Activated CD4-positive, alpha-beta T cell treated with anti-CD3 and anti-CD28 coated beads, Interleukin-2, amount 50 U/mL, for 24 hours (primary cell): ENCODE results near the gene RTTN.
"Not testable (repeated sequence)": the region's sequence is repeated elsewhere in the genome, so short reads cannot be mapped to it uniquely, and the experiment has no call there.

Source experiments
- DNase-seq, 2 donors: peaks; one replicate each; pipeline ENCODE4 v3.0.0-alpha.2; 2020; ENCODE audit warnings: low read depth in 1 of 2, low spot score in 1 of 2

The RTTN gene

DNA sequence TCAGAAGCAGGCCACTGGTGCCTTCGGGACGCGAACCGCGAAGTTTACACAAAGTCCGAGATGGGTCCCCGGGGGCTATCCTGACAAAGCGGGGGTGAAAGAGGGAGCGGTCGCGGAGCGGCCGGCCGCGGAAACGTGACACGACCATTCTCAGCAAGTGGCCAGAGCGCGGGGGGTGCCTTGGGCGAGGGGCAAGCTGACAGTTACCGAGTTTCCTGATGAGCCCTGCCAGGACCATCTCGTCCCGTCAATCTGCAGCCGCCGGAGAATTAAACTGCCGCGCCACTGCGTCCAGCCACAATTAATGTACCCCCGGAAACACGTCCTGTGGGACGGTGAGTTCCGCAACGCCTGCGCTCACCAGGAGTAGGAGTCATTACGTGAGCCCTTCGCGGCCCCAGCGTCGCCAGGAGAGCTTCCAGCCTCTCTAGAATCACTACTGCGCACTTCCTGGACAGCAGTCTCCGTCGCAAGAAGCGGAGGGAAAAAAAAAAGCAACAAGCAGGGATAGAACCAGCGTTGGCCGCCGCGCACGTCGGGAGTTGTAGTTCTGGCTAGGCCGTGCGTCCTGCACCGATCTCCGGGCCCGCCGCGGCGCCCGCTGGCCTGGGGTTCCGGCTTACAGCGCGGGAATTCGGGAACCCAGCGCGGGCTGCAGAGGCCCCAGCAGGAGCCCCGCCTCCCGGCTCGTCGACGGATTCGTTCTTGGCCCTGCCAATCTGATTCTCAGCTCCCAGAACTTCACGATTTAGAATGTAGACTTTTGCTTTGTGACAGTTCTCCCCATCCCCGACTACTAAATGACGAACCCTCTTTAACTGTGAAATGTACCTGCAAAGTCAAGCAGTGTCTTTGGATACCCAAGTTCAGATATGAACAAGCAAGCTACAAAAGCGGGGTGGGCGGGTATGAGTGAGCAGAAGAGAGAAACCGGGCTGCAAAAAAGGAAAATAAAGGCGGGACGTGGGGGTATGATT is at the start of gene RTTN:
Gene RTTN (minus strand): TSS at position 267 of the 977 bp plus-strand sequence. CDS start 29 bp downstream, at position 238.
- peak; percentile 89 to 92 for DNase-seq

DNA sequence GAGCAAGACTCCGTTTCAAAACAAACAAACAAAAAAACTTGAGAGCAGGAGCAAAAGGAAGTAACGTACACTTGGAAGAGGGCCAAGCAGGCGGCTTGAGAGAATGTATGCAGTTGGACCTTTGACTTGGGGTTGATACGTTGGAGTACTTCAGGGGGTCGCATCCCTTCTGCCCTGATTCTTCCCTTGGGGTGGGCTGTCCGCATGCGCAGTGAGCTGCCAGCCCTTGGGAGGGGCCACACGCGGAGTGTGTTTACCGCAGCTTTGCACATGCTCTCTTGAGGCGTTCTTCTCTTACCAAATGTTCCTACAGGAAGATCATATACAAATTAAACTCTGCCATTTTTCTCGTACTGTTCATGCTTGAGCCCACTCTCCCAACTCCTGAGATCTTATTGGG is 45.3 kb upstream of the RTTN start:
- DNase-seq, result no peak

DNA sequence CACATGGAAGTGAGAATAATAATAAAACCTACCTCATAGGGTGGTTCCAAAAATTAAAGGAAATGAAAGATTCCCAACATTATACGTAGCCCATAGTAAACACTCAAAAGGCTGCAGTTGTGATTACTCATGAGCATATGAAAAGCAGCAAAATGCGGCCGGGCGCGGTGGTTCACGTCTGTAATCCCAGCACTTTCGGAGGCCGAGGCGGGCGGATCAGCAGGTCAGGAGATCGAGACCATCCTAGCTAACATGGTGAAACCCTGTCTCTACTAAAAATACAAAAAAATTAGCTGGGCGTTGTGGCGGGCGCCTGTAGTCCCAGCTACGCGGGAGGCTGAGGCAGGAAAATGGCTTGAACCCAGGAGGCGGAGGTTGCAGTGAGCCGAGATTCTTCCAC is 44.4 kb upstream of the RTTN start:
- DNase-seq, result not testable (repeated sequence)

DNA sequence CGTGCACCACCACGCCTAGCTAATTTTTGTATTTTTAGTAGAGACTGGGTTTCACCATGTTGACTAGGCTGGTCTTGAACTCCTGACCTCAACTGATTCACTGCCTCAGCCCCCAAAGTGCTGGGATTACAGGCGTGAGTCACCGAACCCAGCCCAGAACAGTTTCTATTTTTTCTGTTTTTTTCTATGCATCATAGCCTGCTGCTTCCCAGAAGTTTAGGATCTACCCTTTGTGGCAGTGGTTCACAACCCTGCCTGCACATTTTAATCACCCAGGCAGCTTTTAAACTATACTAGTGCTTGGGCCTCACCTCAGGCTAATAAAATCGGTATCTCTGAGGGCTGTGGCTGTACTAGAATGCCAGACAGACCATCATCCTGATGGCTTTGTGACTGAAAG is 43.6 kb upstream of the RTTN start:
- DNase-seq, result no peak

- no peak for DNase-seq
Observed at GRCh38 chr18:70246061-70246466, 40.6 kb upstream of the RTTN start.

DNA sequence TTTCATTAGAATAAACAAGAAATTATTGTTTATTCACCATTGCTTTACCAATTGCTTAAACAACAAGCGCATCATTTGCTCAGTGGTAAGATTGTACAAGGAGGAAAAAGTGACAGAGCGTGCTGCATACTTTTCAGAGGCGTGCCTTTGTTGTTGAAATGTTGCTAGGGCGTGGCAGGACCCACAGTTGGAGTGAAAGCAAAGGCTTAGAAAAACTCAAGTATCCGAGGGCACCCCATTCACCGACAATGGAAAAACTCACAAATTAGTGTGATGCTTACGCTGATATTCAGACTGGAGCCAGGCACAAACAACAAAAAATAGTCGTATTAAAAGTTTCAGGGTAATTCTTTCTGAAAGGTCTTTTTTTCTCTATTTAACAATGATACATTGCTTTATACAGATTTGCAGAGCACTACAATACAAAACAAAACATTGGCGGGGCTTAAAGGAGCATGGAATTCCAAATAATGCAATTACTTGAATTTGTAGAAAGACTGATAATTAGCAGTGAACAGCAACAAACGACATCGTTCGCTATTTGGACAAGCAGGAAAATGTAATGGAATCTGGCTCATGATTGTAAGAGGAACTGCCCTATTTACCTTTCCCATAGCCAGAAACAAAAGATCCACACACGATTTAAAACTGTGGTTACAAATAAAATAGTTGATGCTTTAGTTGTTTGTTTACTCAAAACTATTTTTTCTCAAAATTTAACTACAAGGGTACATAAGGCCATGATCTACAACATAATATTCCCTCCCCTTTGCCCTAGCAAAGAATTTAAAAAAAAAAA is 37.8 kb upstream of the RTTN start:
- DNase-seq, result no peak

DNA sequence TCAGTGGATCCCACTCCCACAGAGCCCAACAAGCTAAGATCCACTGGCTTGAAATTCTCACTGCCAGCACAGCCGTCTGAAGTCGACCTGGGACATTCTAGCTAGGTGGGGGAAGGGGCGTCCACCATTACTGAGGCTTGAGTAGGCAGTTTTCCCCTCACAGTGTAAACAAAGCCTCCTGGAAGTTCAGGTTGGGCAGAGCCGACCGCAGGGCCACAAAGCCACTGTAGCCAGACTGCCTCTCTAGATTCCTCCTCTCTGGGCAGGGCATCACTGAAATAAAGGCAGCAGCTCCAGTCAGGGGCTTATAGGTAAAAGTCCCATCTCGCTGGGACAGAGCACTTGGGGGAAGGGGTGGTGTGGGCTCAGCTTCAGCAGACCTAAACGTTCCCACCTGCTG is 31.4 kb upstream of the RTTN start:
- not testable (repeated sequence) for DNase-seq

GRCh38 chr18:70235478-70235877 is 30.0 kb upstream of the RTTN start:
- DNase-seq, result no peak

GRCh38 chr18:70234667-70235459 is 29.4 kb upstream of the RTTN start:
- no peak for DNase-seq

GRCh38 chr18:70233974-70234373 is 28.5 kb upstream of the RTTN start:
- no peak for DNase-seq

GRCh38 chr18:70232261-70232660 is 26.8 kb upstream of the RTTN start:
- DNase-seq, result no peak

DNA sequence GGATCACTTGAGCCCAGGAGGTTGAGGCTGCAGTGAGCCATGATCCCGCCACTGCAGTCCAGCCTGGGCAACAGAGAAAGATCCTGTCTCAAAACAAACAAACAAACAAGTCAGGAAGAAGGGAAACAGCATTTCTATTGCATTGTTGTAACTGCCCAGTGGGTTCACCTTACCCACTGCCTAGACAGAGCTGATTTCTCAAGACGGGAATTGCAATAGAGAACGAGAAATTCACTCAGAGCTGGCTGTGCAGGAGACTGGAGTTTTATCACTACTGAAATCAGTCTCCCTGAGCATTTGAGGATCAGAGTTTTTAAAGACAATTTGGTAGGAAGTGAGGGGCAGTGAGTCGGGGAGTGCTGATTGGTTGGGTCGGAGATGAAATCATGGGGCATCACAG is 24.2 kb upstream of the RTTN start:
- no peak for DNase-seq

- DNase-seq, result no peak
Observed at GRCh38 chr18:70228536-70228935, 23.0 kb upstream of the RTTN start.

- no peak for DNase-seq
Observed at GRCh38 chr18:70227438-70227837, 22.0 kb upstream of the RTTN start.

DNA sequence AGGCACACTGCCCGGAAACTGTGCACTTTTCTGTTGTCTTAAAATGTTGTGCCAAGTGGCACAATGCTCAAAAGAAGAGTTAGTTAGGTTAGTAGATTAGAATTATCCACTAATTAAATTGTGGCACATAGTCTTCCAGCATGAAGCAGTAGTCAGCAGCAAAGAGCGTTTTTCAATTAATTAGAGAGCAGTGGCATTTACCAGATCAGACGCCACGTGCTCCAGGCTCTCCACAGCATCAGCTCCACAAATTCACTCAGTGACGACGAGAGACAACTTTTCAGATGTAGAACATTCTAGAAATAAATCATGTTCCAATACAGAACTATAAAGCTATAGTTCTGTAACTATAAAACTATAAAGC is 16.4 kb upstream of the RTTN start:
- DNase-seq, result no peak

- no peak for DNase-seq
Observed at GRCh38 chr18:70221156-70221914, 15.8 kb upstream of the RTTN start.

GRCh38 chr18:70220628-70221027 is 15.1 kb upstream of the RTTN start:
- no peak for DNase-seq

GRCh38 chr18:70219688-70220087 is 14.2 kb upstream of the RTTN start:
- DNase-seq, result no peak

DNA sequence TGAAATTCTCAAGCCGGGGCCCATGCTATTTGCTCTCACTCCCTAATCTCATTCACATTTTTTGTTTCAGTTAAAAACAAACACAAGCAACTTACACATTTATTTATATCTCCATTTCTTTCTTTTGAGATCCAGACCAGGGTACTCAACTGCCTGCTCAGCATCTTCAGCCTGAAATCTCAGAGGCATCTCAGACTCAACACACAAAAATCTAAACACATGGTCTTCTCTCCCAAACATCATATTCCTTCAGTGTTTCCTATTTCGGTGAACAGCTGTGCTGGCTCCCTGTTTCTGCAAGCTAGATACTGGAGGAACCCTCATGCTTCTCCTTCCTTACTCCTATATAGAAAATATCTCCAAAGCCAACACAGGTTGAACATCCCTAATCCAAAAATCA is 11.3 kb upstream of the RTTN start:
- DNase-seq, result no peak

DNA sequence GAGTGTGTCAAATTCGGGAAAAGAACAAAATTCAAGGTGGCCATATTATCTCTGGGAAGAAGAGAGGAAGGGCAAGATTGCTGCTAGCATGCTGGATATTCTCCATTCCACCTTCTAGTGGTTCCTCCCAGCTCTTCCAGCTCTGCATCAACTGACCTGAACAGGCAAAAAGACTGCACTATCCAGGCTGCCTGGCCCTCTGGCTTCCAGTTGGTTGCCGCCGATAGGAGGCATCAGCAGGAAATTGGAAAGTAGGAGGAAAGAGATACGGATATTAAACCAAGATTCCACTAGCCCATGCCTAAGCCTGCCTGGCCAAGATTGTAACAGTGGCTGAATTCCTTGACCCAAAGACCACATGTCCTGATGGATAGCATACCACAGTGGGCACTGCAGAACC is 1.7 kb upstream of the RTTN start:
- DNase-seq, result no peak

DNA sequence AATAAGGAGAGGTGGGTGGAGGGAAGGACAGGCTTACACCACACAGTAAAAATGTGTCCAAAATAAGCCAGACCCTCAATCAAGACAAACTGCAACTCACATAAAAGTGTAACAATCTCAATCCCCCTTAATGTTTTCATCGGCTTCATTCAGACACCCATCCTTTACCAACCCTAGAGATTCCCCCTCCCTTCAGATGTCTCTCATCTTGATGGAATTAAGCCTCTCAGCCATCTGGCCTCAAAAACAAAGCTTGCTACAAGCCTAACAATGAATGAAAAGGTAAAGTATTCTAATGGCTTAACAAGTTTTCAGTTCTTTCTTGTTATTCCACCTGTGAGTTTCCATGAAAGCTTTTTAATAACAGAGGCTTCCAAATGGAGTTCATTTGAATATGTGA is 5.2 kb downstream of the RTTN start:
- no peak for DNase-seq
